HepG2 (cell line): ENCODE data around the gene C2CD3. TPM values are rescaled to one million over a fixed set of nuclear protein-coding genes. Genes with fewer than 3 reads are reported as not detected.
A peak's percentile ranks its signal among the peaks of the same experiment; 100 is the strongest.

ENCODE experiments used
- BRCA1 ChIP-seq: sonication (generic); formaldehyde crosslinking; IDR thresholded peaks from 2 replicates; pipeline ENCODE4 v1.4.0; 2020; ENCODE audit warnings: missing genetic modification reagents
- HNRNPUL1 ChIP-seq: fragments of 200-400 bp; formaldehyde crosslinking; IDR thresholded peaks from 2 replicates; pipeline ENCODE4 v1.6.1; 2017; ENCODE audit warnings: low read depth, mild to moderate bottlenecking, low read length, moderate library complexity
- JUN ChIP-seq: sonication (generic); formaldehyde crosslinking; IDR thresholded peaks from 2 replicates; pipeline ENCODE4 v1.4.0; 2020; ENCODE audit warnings: mild to moderate bottlenecking, missing genetic modification reagents
- KLF9 ChIP-seq: IDR thresholded peaks from 2 replicates; pipeline ENCODE4 v1.6.1; 2016; ENCODE audit warnings: low read depth
- KMT2B ChIP-seq: IDR thresholded peaks from 2 replicates; pipeline ENCODE4 v1.6.1; 2016; ENCODE audit warnings: missing genetic modification reagents, missing compliant biosample characterization
- MTF2 ChIP-seq: sonication (generic); formaldehyde crosslinking; IDR thresholded peaks from 2 replicates; pipeline ENCODE4 v1.5.0; 2020; ENCODE audit warnings: missing genetic modification reagents, borderline replicate concordance
- NFE2L1 ChIP-seq: sonication (generic); formaldehyde crosslinking; IDR thresholded peaks from 2 replicates; pipeline ENCODE4 v1.4.0; 2020; ENCODE audit warnings: missing genetic modification reagents, mild to moderate bottlenecking, borderline replicate concordance
- REXO4 ChIP-seq: sonication (generic); formaldehyde crosslinking; IDR thresholded peaks from 2 replicates; pipeline ENCODE4 v1.8.0; 2022; ENCODE audit warnings: missing genetic modification reagents, mild to moderate bottlenecking, borderline replicate concordance
- RFXANK ChIP-seq: IDR thresholded peaks from 2 replicates; pipeline ENCODE4 v1.6.1; 2016
- SMC3 ChIP-seq: IDR thresholded peaks from 2 replicates; pipeline ENCODE4 v1.6.1; 2011; ENCODE audit warnings: low read length, improper control_type of control experiment
- SNAI1 ChIP-seq: sonication (generic); formaldehyde crosslinking; IDR thresholded peaks from 2 replicates; pipeline ENCODE4 v1.5.0; 2020; ENCODE audit warnings: mild to moderate bottlenecking, missing genetic modification reagents, borderline replicate concordance
- XRCC5 ChIP-seq: fragments of 200-400 bp; formaldehyde crosslinking; optimal IDR thresholded peaks from 2 replicates; pipeline ENCODE3; 2017; ENCODE audit warnings: mild to moderate bottlenecking, low read length
- ZFY ChIP-seq: sonication (generic); formaldehyde crosslinking; IDR thresholded peaks from 2 replicates; pipeline ENCODE4 v1.4.0; 2020; ENCODE audit warnings: missing genetic modification reagents
- ZNF10 ChIP-seq: sonication (generic); formaldehyde crosslinking; IDR thresholded peaks from 2 replicates; pipeline ENCODE4 v1.4.0; 2020; ENCODE audit warnings: mild to moderate bottlenecking, low read depth, missing genetic modification reagents, borderline replicate concordance
- ZNF160 ChIP-seq: sonication (generic); formaldehyde crosslinking; IDR thresholded peaks from 2 replicates; pipeline ENCODE4 v1.8.0; 2022; ENCODE audit warnings: mild to moderate bottlenecking, inconsistent platforms, missing genetic modification reagents
- ZNF282 ChIP-seq: fragments of 450-650 bp; IDR thresholded peaks from 2 replicates; pipeline ENCODE4 v1.6.1; 2018; ENCODE audit not compliant: partially characterized antibody
- ZNF354B ChIP-seq: sonication (generic); formaldehyde crosslinking; IDR thresholded peaks from 2 replicates; pipeline ENCODE4 v1.8.0; 2022; ENCODE audit warnings: mild to moderate bottlenecking, missing genetic modification reagents
- ZNF468 ChIP-seq: sonication (generic); formaldehyde crosslinking; IDR thresholded peaks from 2 replicates; pipeline ENCODE4 v1.8.0; 2022; ENCODE audit warnings: mild to moderate bottlenecking, moderate library complexity, missing genetic modification reagents
- ZNF652 ChIP-seq: IDR thresholded peaks from 2 replicates; pipeline ENCODE4 v1.6.1; 2016; ENCODE audit warnings: low read depth, borderline replicate concordance
- ZSCAN30 ChIP-seq: sonication (generic); formaldehyde crosslinking; IDR thresholded peaks from 2 replicates; pipeline ENCODE4 v1.5.0; 2020; ENCODE audit warnings: mild to moderate bottlenecking, missing genetic modification reagents
- polyA plus RNA-seq, 8 experiments: library from polyadenylated mRNA; depleted of rRNA in 3 of 8; stranded (reverse) in 7 of 8; unstranded in 1 of 8; fragments of >200 nt; fragmentation: Illumina TruSeq in 4 of 8; extraction: Trizol in 4 of 8; gene quantifications; 2 replicates each; pipeline versions ENCODE4 v1.2.1 to v1.2.3, GENCODE V29; 2011 to 2016; ENCODE audit warnings: low read depth in 4 of 8, missing spikeins in 1 of 8, mixed read lengths in 1 of 8; ENCODE audit not compliant: insufficient read depth in 1 of 8
- total RNA-seq, 5 experiments: library from RNA; depleted of rRNA; stranded (reverse); fragments of >200 nt; fragmentation: Illumina TruSeq; extraction: Trizol; gene quantifications; 2 replicates each; pipeline ENCODE4 v1.2.3, GENCODE V29; 2016; ENCODE audit warnings: low read depth in 1 of 5
- TF ChIP-seq, protein P1 (sequence below): sonication (generic); formaldehyde crosslinking; IDR thresholded peaks from 2 replicates; pipeline ENCODE4 v1.8.1; 2022; ENCODE audit warnings: mild to moderate bottlenecking, missing genetic modification reagents
- TF ChIP-seq, protein P2 (sequence below): sonication (generic); formaldehyde crosslinking; IDR thresholded peaks from 2 replicates; pipeline ENCODE4 v1.4.0; 2020; ENCODE audit warnings: mild to moderate bottlenecking, missing genetic modification reagents
- TF ChIP-seq, protein P3 (sequence below): sonication (generic); formaldehyde crosslinking; IDR thresholded peaks from 2 replicates; pipeline ENCODE4 v1.4.0; 2020; ENCODE audit warnings: missing genetic modification reagents
- TF ChIP-seq, protein P4 (sequence below): sonication (generic); formaldehyde crosslinking; IDR thresholded peaks from 2 replicates; pipeline ENCODE4 v1.4.0; 2020; ENCODE audit warnings: missing genetic modification reagents

C2CD3 gene
- total and polyA plus RNA-seq, 2 of the 13 experiments (the other 11 are each of a cell fraction or from before 2014, with no cell fraction given), result 5.5 to 6.4 TPM

DNA sequence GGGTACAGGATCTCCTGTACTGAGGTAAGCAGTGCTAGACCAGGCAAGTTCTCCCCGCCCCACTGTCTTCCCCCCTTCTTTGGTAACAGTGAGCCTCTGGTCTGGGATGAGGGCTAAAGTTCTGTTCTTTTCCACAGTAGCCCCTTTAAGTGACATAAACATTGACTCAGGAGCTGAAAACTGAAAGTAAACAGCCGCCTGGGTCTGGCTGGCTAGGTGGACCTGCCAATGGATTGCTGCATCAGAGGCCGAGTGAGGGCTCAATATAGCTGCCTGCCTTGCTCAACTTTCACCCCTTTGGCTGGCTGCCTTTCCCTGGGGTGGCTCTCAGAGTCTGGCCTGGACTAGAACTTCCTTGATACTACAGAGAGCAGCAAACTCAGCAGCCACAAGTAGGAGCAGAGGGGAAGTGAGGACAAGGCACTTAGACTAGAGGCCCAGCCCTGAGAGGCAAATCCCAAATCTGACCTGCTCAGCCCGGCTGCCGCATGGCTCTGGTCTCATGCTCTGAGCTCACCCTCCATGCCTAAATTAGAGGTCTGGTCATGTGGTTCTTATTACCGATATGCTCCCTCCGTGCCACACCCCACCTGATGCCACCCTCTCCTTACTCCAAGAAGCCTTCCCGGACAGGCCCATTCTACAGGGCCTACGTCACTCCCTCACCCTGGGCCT is 152.3 kb downstream of the C2CD3 start (continued):
- TF ChIP-seq, protein P1, sequence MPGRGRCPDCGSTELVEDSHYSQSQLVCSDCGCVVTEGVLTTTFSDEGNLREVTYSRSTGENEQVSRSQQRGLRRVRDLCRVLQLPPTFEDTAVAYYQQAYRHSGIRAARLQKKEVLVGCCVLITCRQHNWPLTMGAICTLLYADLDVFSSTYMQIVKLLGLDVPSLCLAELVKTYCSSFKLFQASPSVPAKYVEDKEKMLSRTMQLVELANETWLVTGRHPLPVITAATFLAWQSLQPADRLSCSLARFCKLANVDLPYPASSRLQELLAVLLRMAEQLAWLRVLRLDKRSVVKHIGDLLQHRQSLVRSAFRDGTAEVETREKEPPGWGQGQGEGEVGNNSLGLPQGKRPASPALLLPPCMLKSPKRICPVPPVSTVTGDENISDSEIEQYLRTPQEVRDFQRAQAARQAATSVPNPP (CRISPR knock-in tag), result no peak
- TF ChIP-seq ZNF282 (no peak), XRCC5 (peak; percentile 64), NFE2L1 (no peak), SMC3 (no peak), KMT2B (CRISPR knock-in tag) (no peak), MTF2 (no peak), ZNF160 (no peak), ZNF468 (CRISPR knock-in tag) (no peak), REXO4 (CRISPR knock-in tag) (no peak), SNAI1 (CRISPR knock-in tag) (no peak), ZNF354B (CRISPR knock-in tag) (no peak), HNRNPUL1 (no peak), ZNF10 (CRISPR knock-in tag) (no peak), ZSCAN30 (CRISPR knock-in tag) (no peak), ZFY (CRISPR knock-in tag) (peak; percentile 76), JUN (no peak), RFXANK (CRISPR knock-in tag) (no peak), BRCA1 (CRISPR knock-in tag) (peak; percentile 61; the same call in 1 of the 2 replicates), KLF9 (CRISPR knock-in tag) (no peak), ZNF652 (no peak)
- TF ChIP-seq, protein P2, sequence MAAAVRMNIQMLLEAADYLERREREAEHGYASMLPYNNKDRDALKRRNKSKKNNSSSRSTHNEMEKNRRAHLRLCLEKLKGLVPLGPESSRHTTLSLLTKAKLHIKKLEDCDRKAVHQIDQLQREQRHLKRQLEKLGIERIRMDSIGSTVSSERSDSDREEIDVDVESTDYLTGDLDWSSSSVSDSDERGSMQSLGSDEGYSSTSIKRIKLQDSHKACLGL (CRISPR knock-in tag), result no peak
- TF ChIP-seq, protein P3, sequence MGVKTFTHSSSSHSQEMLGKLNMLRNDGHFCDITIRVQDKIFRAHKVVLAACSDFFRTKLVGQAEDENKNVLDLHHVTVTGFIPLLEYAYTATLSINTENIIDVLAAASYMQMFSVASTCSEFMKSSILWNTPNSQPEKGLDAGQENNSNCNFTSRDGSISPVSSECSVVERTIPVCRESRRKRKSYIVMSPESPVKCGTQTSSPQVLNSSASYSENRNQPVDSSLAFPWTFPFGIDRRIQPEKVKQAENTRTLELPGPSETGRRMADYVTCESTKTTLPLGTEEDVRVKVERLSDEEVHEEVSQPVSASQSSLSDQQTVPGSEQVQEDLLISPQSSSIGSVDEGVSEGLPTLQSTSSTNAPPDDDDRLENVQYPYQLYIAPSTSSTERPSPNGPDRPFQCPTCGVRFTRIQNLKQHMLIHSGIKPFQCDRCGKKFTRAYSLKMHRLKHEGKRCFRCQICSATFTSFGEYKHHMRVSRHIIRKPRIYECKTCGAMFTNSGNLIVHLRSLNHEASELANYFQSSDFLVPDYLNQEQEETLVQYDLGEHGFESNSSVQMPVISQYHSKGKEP (CRISPR knock-in tag), result no peak
- TF ChIP-seq, protein P4, sequence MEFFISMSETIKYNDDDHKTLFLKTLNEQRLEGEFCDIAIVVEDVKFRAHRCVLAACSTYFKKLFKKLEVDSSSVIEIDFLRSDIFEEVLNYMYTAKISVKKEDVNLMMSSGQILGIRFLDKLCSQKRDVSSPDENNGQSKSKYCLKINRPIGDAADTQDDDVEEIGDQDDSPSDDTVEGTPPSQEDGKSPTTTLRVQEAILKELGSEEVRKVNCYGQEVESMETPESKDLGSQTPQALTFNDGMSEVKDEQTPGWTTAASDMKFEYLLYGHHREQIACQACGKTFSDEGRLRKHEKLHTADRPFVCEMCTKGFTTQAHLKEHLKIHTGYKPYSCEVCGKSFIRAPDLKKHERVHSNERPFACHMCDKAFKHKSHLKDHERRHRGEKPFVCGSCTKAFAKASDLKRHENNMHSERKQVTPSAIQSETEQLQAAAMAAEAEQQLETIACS, result no peak
